Panc1 (cell line): ENCODE results near the gene COLEC11. TPM values are rescaled to one million over a fixed set of nuclear protein-coding genes. Genes with fewer than 3 reads are reported as not detected.

Experiments used
- ATAC-seq: fragments of 200-7000 bp; cut with Tn5 transposase; 2 replicates; pipeline ENCODE4 v1.9.1; 2020; ENCODE audit warnings: mild to moderate bottlenecking, moderate library complexity
- BruUV-seq: library from RNA; stranded (reverse); fragments of 400-500 nt; replicated peaks from 2 replicates; lab custom pipeline; 2021; lab: Mats Ljungman, UMichigan
- CTCF ChIA-PET: fragments of 300-600 bp; sonication (Branson Sonifier 250); formaldehyde crosslinking; loops from one replicate; lab custom pipeline; 2022; ENCODE audit warnings: antibody characterized with exemption; lab: Charles Lee
- POLR2A ChIA-PET: fragments of 300-600 bp; sonication (Branson Sonifier 250); formaldehyde crosslinking; loops from one replicate; lab custom pipeline; 2022; ENCODE audit warnings: antibody characterized with exemption; lab: Charles Lee
- DNase-seq: peaks from one replicate; pipeline ENCODE4 v3.0.0-alpha.2; 2010; ENCODE audit warnings: low read depth, low spot score
- H3K27ac ChIP-seq: 2 replicates; pipeline ENCODE4 v1.5.1; 2011; ENCODE audit warnings: mild to moderate bottlenecking, low read length, inconsistent platforms
- H3K27me3 ChIP-seq: fragments of 200-500 bp; sonication (Bioruptor generic); 2 replicates; pipeline ENCODE4 v1.6.0; 2014; ENCODE audit warnings: low read length, inconsistent platforms; ENCODE audit not compliant: control insufficient read depth, insufficient read depth
- H3K36me3 ChIP-seq: fragments of 200-500 bp; sonication (Bioruptor generic); 2 replicates; pipeline ENCODE4 v1.5.1; 2014; ENCODE audit warnings: inconsistent platforms, mild to moderate bottlenecking, low read length, moderate library complexity; ENCODE audit not compliant: control insufficient read depth, insufficient read depth
- H3K4me1 ChIP-seq: 2 replicates; pipeline ENCODE4 v1.5.1; 2011; ENCODE audit warnings: inconsistent platforms, mild to moderate bottlenecking, low read length, moderate library complexity; ENCODE audit not compliant: control insufficient read depth, insufficient read depth
- H3K4me3 ChIP-seq, 2 experiments: 2 replicates each; pipeline ENCODE4 v1.5.1; 2011 to 2012; ENCODE audit warnings: low read depth in 2 of 2, low read length in 2 of 2, mild to moderate bottlenecking in 2 of 2, inconsistent platforms in 1 of 2, moderate library complexity in 1 of 2
- H3K9me3 ChIP-seq: fragments of 200-500 bp; sonication (Bioruptor generic); 2 replicates; pipeline ENCODE4 v1.5.1; 2014; ENCODE audit warnings: low read depth, mild to moderate bottlenecking, inconsistent platforms, low read length, moderate library complexity; ENCODE audit not compliant: control insufficient read depth, insufficient read depth
- CTCF ChIP-seq: fragments of 450-650 bp; IDR thresholded peaks from 2 replicates; pipeline ENCODE4 v1.5.1; 2017; ENCODE audit warnings: mild to moderate bottlenecking
- POLR2AphosphoS5 ChIP-seq: IDR thresholded peaks from 2 replicates; pipeline ENCODE4 v1.6.1; 2012; ENCODE audit warnings: mild to moderate bottlenecking, low read depth, low read length, moderate library complexity
- REST ChIP-seq, 2 experiments: IDR thresholded peaks; 2 replicates each; pipeline ENCODE4 v1.6.1; 2011 to 2012; ENCODE audit warnings: low read depth in 2 of 2, control low read depth in 1 of 2, low read length in 1 of 2, mild to moderate bottlenecking in 1 of 2, moderate library complexity in 1 of 2; ENCODE audit not compliant: insufficient read depth in 1 of 2
- SIN3A ChIP-seq: IDR thresholded peaks from 2 replicates; pipeline ENCODE4 v1.6.1; 2012; ENCODE audit warnings: low read depth, mild to moderate bottlenecking, low read length, moderate library complexity, borderline replicate concordance; ENCODE audit not compliant: insufficient read depth
- TCF7L2 ChIP-seq: IDR thresholded peaks from 2 replicates; pipeline ENCODE4 v1.6.1; 2011; ENCODE audit warnings: mild to moderate bottlenecking, low read depth, low read length, inconsistent platforms
- in situ Hi-C: cut with HindIII; loops from 2 replicates; pipeline ENCODE4 v1.10.0; 2016; ENCODE audit warnings: low sequenced_read_pairs, low pct_unique_long_range_greater_than_20kb
- intact Hi-C: fragments of 100-400 bp; cut with micrococcal nuclease; formaldehyde crosslinking; loops from one replicate; pipeline ENCODE4 v1.10.0; 2022; ENCODE audit not compliant: unreplicated experiment
- total RNA-seq: library from RNA; stranded (reverse); gene quantifications from one replicate; pipeline ENCODE4 v1.2.1, GENCODE V29; 2021; ENCODE audit not compliant: unreplicated experiment

COLEC11 gene
- total RNA-seq, 1 experiment from 2014 or later: 0.31 TPM

- POLR2A ChIA-PET: no interaction called here
- DNase-seq (no peak), ATAC-seq (no peak)
- CTCF ChIA-PET: no interaction called here
- H3K4me3 ChIP-seq: no peak overlapping the region
- H3K27me3 ChIP-seq: no peaks in the 10 kb centered on the region
- no TSS peak for BruUV-seq
- no peak overlapping the region for H3K27ac ChIP-seq
- intact Hi-C loops: no loop called here
- H3K4me1 ChIP-seq: no peaks in the 10 kb centered on the region
- TF ChIP-seq REST (IDR thresholded peaks at IDR 0.05; ENCODE audit: insufficient read depth in 1 of 2, low read depth in 2 of 2, low read length in 1 of 2) (no peak), POLR2AphosphoS5 (no peak), SIN3A (no peak), TCF7L2 (no peak), CTCF (no peak)
- in situ Hi-C loops: no loop called here
- no peaks in the 10 kb centered on the region for H3K9me3 ChIP-seq
- no peaks in the 10 kb centered on the region for H3K36me3 ChIP-seq
These were observed 30.3 kb downstream of the COLEC11 start for GRCh38 chr2:3625186-3625585.

GRCh38 chr2:3626118-3626811 lies 31.4 kb downstream of the COLEC11 start:
- ChIA-PET POLR2A (no interaction called here), CTCF (no interaction called here)
- no peak overlapping the region for H3K4me3 ChIP-seq
- ATAC-seq (no peak), DNase-seq (no peak)
- no peaks in the 10 kb centered on the region for H3K9me3 ChIP-seq
- intact Hi-C loops (no loop called here), in situ Hi-C loops (no loop called here)
- no peaks in the 10 kb centered on the region for H3K36me3 ChIP-seq
- H3K27me3 ChIP-seq: no peaks in the 10 kb centered on the region
- no TSS peak for BruUV-seq
- no peak overlapping the region for H3K27ac ChIP-seq
- H3K4me1 ChIP-seq: no peaks in the 10 kb centered on the region
- TF ChIP-seq SIN3A (no peak), REST (IDR thresholded peaks at IDR 0.05; ENCODE audit: insufficient read depth in 1 of 2, low read depth in 2 of 2, low read length in 1 of 2) (no peak), CTCF (no peak), TCF7L2 (no peak), POLR2AphosphoS5 (no peak)
